ENCODE measurements around the gene C12orf56.
A peak's percentile ranks its signal among the peaks of the same experiment; 100 is the strongest.
"Not testable (repeated sequence)": the region's sequence is repeated elsewhere in the genome, so short reads cannot be mapped to it uniquely, and the experiment has no call there.

C12orf56 gene

GRCh38 chr12:64296301-64296700, 94.3 kb downstream of the C12orf56 start:
- no peak for DNase-seq

- no peak for DNase-seq
Observed at GRCh38 chr12:64293654-64294364, 96.7 kb downstream of the C12orf56 start.

- DNase-seq = not testable (repeated sequence)
Observed at GRCh38 chr12:64293174-64293573, 97.4 kb downstream of the C12orf56 start.

GRCh38 chr12:64286521-64286920, 104.0 kb downstream of the C12orf56 start:
- no peak for DNase-seq

- DNase-seq = no peak
Observed at GRCh38 chr12:64284256-64284655, 106.3 kb downstream of the C12orf56 start.

- no peak for DNase-seq
Observed at GRCh38 chr12:64278421-64278820, 112.1 kb downstream of the C12orf56 start.

- DNase-seq = peak; percentile 71
Observed at GRCh38 chr12:64273527-64274403, 116.8 kb downstream of the C12orf56 start.

GRCh38 chr12:64270411-64270810, 120.1 kb downstream of the C12orf56 start:
- DNase-seq = no peak

- peak; percentile 75 for DNase-seq
Observed at GRCh38 chr12:64269161-64269560, 121.4 kb downstream of the C12orf56 start.

GRCh38 chr12:64268409-64268808, 122.1 kb downstream of the C12orf56 start:
- no peak for DNase-seq

- DNase-seq = no peak
Observed at GRCh38 chr12:64265839-64266238, 124.7 kb downstream of the C12orf56 start.

- no peak for DNase-seq
Observed at GRCh38 chr12:64261813-64262212, 128.7 kb downstream of the C12orf56 start.

- no peak for DNase-seq
Observed at GRCh38 chr12:64258576-64258975, 132.0 kb downstream of the C12orf56 start.

GRCh38 chr12:64256166-64256800, 134.3 kb downstream of the C12orf56 start:
- DNase-seq = peak; percentile 25

- DNase-seq = no peak
Observed at GRCh38 chr12:64255249-64255648, 135.3 kb downstream of the C12orf56 start.

GRCh38 chr12:64253356-64253755, 137.2 kb downstream of the C12orf56 start:
- no peak for DNase-seq

- DNase-seq = no peak
Observed at GRCh38 chr12:64252681-64253080, 137.9 kb downstream of the C12orf56 start.

GRCh38 chr12:64243809-64244208, 146.7 kb downstream of the C12orf56 start:
- no peak for DNase-seq

GRCh38 chr12:64240781-64241180, 149.8 kb downstream of the C12orf56 start:
- no peak for DNase-seq

GRCh38 chr12:64237382-64237781, 153.2 kb downstream of the C12orf56 start:
- no peak for DNase-seq

GRCh38 chr12:64236549-64236948, 154.0 kb downstream of the C12orf56 start:
- DNase-seq = no peak

GRCh38 chr12:64232196-64232595, 158.4 kb downstream of the C12orf56 start:
- DNase-seq = no peak

GRCh38 chr12:64229796-64230195, 160.8 kb downstream of the C12orf56 start:
- no peak for DNase-seq

GRCh38 chr12:64229240-64229639, 161.3 kb downstream of the C12orf56 start:
- no peak for DNase-seq
